Gastrocnemius medialis (tissue), 4 donors: ENCODE measurements around the gene MCAM. TPM values are rescaled to one million over a fixed set of nuclear protein-coding genes. Genes with fewer than 3 reads are reported as not detected.

Experiments used
- ATAC-seq, 2 donors: fragments of 150-250 bp; one replicate each; pipeline ENCODE4 v1.9.1; 2016
- DNase-seq, 2 donors: peaks; one replicate each; pipeline ENCODE4 v3.0.0-alpha.2; 2019
- H3K27ac ChIP-seq, 4 donors: fragments of 200-600 bp; sonication (generic); 1 replicate in 1 of 4; 2 replicates in 3 of 4; pipeline ENCODE4 v1.5.1; 2016 to 2018; ENCODE audit warnings: mild to moderate bottlenecking in 2 of 4, moderate library complexity in 1 of 4
- H3K27me3 ChIP-seq, 3 donors: fragments of 200-600 bp; sonication (generic) in 2 of 3; 1 replicate in 1 of 3; 2 replicates in 2 of 3; pipeline versions ENCODE4 v1.5.1 to v1.6.0; 2016 to 2019; ENCODE audit warnings: mild to moderate bottlenecking in 1 of 3, moderate library complexity in 1 of 3
- H3K36me3 ChIP-seq, 2 donors: fragments of 200-600 bp; sonication (generic) in 1 of 2; one replicate each; pipeline ENCODE4 v1.5.1; 2017 to 2018
- H3K4me1 ChIP-seq, 2 donors: fragments of 200-600 bp; sonication (generic) in 1 of 2; one replicate each; pipeline ENCODE4 v1.5.1; 2016 to 2017; ENCODE audit warnings: mild to moderate bottlenecking in 2 of 2
- H3K4me3 ChIP-seq, 4 donors: fragments of 200-600 bp; sonication (generic) in 3 of 4; 1 replicate in 1 of 4; 2 replicates in 3 of 4; pipeline ENCODE4 v1.5.1; 2016 to 2019; ENCODE audit warnings: mild to moderate bottlenecking in 2 of 4
- H3K9me3 ChIP-seq, 3 donors: fragments of 200-600 bp; sonication (generic) in 2 of 3; 1 replicate in 1 of 3; 2 replicates in 2 of 3; pipeline ENCODE4 v1.5.1; 2016 to 2019
- CTCF ChIP-seq, 5 experiments: fragments of 450-650 bp in 3 of 5; fragments of 200-600 bp in 2 of 5; sonication (generic) in 2 of 5; IDR thresholded peaks in 4 of 5; conservative IDR thresholded peaks in 1 of 5; 1 replicate in 4 of 5; 2 replicates in 1 of 5; pipeline ENCODE4 v1.5.1; 2016 to 2019; ENCODE audit warnings: antibody characterized with exemption in 5 of 5, mild to moderate bottlenecking in 3 of 5, moderate library complexity in 3 of 5
- POLR2A ChIP-seq, 2 donors: fragments of 450-650 bp; IDR thresholded peaks; one replicate each; pipeline ENCODE4 v1.6.1; 2017; ENCODE audit warnings: antibody characterized with exemption in 2 of 2, mild to moderate bottlenecking in 2 of 2, moderate library complexity in 2 of 2
- in situ Hi-C, 4 donors: fragments of 200-750 bp; cut with MboI; loops; one replicate each; pipeline versions ENCODE4 v1.15.0 to v1.8.0; 2017; ENCODE audit warnings: low sequenced_read_pairs in 4 of 4
- intact Hi-C: fragments of 100-400 bp; cut with DNase I; formaldehyde crosslinking; loops from one replicate; pipeline ENCODE4 v1.15.1; 2023; ENCODE audit warnings: low total_unique reads
- total RNA-seq, 4 donors: library from RNA; depleted of rRNA; stranded (reverse); fragments of >200 nt; gene quantifications; one replicate each; pipeline versions ENCODE4 v1.1.0 to v1.2.3, GENCODE V29; 2016

Gene MCAM
- total RNA-seq, 4 donors from 2014 or later, result 22.6 to 193 (median 123) TPM

DNA sequence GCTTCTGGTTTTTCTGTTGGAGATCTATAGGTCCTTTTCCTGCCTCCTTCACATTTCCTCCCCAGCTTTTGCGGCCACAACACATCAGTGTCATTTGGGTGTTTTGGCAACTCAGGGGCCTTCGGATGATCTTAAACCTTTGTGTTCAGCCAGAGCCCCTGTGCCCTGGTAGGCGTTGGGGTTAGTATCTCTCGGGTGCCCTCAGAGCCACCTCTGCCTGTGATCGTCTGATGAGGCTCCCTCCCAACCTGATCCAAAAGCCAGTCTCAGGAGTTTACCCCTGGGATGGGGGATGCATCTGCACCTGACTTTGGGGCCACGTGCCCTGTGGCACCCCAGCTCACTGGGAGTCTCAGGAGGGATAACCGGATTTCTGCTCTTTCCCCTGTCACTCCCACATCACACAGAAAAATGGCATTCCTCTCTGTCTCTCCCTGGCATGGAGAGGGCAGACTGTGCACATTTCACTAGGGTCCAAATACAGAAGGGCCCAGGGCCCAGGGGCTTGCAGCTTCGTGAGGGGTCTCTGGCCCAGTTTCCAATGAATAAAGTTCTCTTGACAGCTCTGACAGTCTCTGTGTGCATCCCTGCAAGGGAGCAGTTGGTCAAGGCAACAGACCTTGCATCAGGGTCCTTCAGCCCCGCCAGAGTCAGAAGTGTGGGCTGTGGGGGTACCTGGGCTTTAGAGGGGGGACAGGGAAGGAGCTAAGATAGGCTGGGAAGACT, 20.0 kb upstream of the MCAM start:
- Histone ChIP-seq H3K27ac (peak overlapping the region in 3 of 4 donors; percentile 79 to 98 (median 96)), H3K27me3 (peaks cover 5 to 11% (median 8%) of the 10 kb centered on the region in 3 donors), H3K4me3 (no peak overlapping the region), H3K36me3 (no peaks in the 10 kb centered on the region), H3K9me3 (no peaks in the 10 kb centered on the region), H3K4me1 (peaks cover 42 to 59% of the 10 kb centered on the region in 2 donors)
- TF ChIP-seq POLR2A (IDR thresholded peaks at IDR 0.05), result no peak
- no peak for TF ChIP-seq CTCF (IDR thresholded peaks at IDR 0.05 in 4 of 5, conservative IDR thresholded peaks at IDR 0.05 in 1 of 5)
- peak in 1 of 2 donors; percentile 8 for DNase-seq
- intact Hi-C loops (loop anchor here (5.0 kb wide), 2 partner anchors 130 to 235 kb away; partner anchors contain the start of genes CBL and DPAGT1), in situ Hi-C loops (loop anchor here in 2 of 4 donors (10.0 kb wide), 2 partner anchors 138 to 142 kb away; no protein-coding TSS in a partner anchor)
- no peak for ATAC-seq

- TF ChIP-seq CTCF (IDR thresholded peaks at IDR 0.05 in 4 of 5, conservative IDR thresholded peaks at IDR 0.05 in 1 of 5), result no peak
- peak in 1 of 2 donors; percentile 25 for TF ChIP-seq POLR2A (IDR thresholded peaks at IDR 0.05)
- Histone ChIP-seq H3K27ac (peak overlapping the region; percentile 91 to 98 (median 96)), H3K4me3 (peak overlapping the region; percentile 80 to 99 (median 93)), H3K27me3 (peaks cover 4 to 7% (median 7%) of the 10 kb centered on the region in 3 donors), H3K4me1 (peaks cover 39 to 50% of the 10 kb centered on the region in 2 donors), H3K9me3 (no peaks in the 10 kb centered on the region), H3K36me3 (no peaks in the 10 kb centered on the region)
- in situ Hi-C loops (loop anchor here in 2 of 4 donors (10.0 kb wide), 2 partner anchors 139 to 141 kb away; no protein-coding TSS in a partner anchor), intact Hi-C loops (loop anchor here (2.0 to 5.0 kb wide), 3 partner anchors 45 to 234 kb away; partner anchors contain the start of genes CBL, DPAGT1 and USP2)
- DNase-seq, result peak; percentile 68 to 86
- ATAC-seq, result peak; percentile 12 to 26
Observed at GRCh38 chr11:119335655-119336543, 19.0 kb upstream of the MCAM start.

DNA sequence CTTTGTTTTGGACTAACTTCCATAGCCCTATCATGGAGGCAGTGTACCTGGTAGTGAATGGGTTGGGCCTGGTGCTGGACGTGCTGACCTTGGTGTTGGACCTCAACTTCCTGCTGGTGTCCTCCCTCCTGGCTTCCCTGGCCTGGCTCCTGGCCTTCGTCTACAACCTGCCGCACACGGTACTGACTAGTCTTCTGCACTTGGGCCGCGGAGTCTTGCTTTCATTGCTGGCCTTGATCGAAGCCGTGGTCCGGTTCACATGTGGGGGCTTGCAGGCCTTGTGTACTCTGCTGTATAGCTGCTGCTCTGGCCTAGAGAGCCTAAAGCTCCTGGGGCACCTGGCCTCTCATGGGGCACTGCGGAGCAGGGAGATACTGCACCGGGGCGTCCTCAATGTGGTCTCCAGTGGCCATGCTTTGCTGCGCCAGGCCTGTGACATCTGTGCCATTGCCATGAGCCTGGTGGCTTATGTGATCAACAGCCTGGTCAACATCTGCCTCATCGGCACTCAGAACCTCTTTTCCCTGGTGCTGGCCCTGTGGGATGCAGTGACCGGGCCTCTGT, 18.2 kb upstream of the MCAM start:
- in situ Hi-C loops, result loop anchor here in 2 of 4 donors (10.0 kb wide), 2 partner anchors 140 kb away; no protein-coding TSS in a partner anchor
- no peaks in the 10 kb centered on the region for H3K27me3 ChIP-seq
- H3K4me3 ChIP-seq, result peak overlapping the region; percentile 80 to 99 (median 93)
- H3K27ac ChIP-seq, result peak overlapping the region; percentile 91 to 98 (median 96)
- no peaks in the 10 kb centered on the region for H3K36me3 ChIP-seq
- intact Hi-C loops, result loop anchor here (2.0 to 5.0 kb wide), 3 partner anchors 46 to 233 kb away; partner anchors contain the start of genes CBL, DPAGT1 and USP2
- peak in 1 of 2 donors; percentile 14 for DNase-seq
- no peak for TF ChIP-seq CTCF (IDR thresholded peaks at IDR 0.05 in 4 of 5, conservative IDR thresholded peaks at IDR 0.05 in 1 of 5)
- TF ChIP-seq POLR2A (IDR thresholded peaks at IDR 0.05), result no peak
- H3K4me1 ChIP-seq, result peaks cover 35 to 42% of the 10 kb centered on the region in 2 donors
- ATAC-seq, result no peak
- H3K9me3 ChIP-seq, result no peaks in the 10 kb centered on the region
